Mesothelial cell of epicardium (in vitro differentiated cells): ENCODE data around the gene NFS1. TPM values are rescaled to one million over a fixed set of nuclear protein-coding genes. Genes with fewer than 3 reads are reported as not detected.

Source experiments
- DNase-seq, 2 experiments: peaks; one replicate each; pipeline ENCODE4 v3.0.0; 2021; ENCODE audit warnings: low spot score in 2 of 2; ENCODE audit not compliant: unreplicated experiment in 2 of 2
- H3K27ac Mint-ChIP-seq: 2 replicates; pipeline ENCODE4 v1.8.0; 2021; ENCODE audit warnings: mixed read lengths
- H3K27me3 Mint-ChIP-seq: 2 replicates; pipeline ENCODE4 v1.8.0; 2021; ENCODE audit warnings: low read depth, mixed read lengths
- H3K36me3 Mint-ChIP-seq: 2 replicates; pipeline ENCODE4 v1.8.0; 2021; ENCODE audit warnings: mixed read lengths
- H3K4me1 Mint-ChIP-seq: 2 replicates; pipeline ENCODE4 v1.8.0; 2021; ENCODE audit warnings: mixed read lengths
- H3K4me3 Mint-ChIP-seq: 2 replicates; pipeline ENCODE4 v1.8.0; 2021; ENCODE audit warnings: mild to moderate bottlenecking, moderate library complexity, mixed read lengths
- H3K9me3 Mint-ChIP-seq: 2 replicates; pipeline ENCODE4 v1.8.0; 2021; ENCODE audit warnings: mixed read lengths
- total RNA-seq: library from RNA; stranded (reverse); gene quantifications from 3 replicates; pipeline ENCODE4 v1.2.1, GENCODE V29; 2021
- TF ChIP-seq, protein P1 (sequence below): fragments of 200-600 bp; sonication (generic); IDR thresholded peaks from one replicate; pipeline ENCODE4 v1.5.0; 2021; ENCODE audit warnings: antibody characterized with exemption; ENCODE audit not compliant: unreplicated experiment

The NFS1 gene
- total RNA-seq, 1 donor from 2014 or later, result 18.9 TPM

DNA sequence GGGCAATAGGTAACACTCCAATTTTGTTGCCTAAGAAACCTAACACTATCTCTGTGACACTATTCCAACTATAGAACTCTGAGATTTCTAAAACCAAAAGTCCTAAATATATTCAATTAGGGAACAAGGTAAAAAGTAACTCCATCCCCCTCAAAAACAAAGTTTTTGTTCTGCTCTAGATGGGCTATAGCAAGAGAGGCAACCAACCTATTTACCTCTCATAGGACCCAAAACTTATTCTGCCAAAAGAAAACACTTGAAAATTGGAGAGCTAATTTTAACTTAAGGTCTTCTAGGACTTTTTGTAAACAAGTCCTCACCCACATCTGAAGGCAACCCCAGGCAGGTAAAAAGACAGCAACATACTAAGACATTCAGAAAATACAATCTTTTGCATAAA lies 35.2 kb upstream of the NFS1 start:
- Mint-ChIP-seq H3K4me1 (peaks cover 34% of the 10 kb centered on the region), H3K4me3 (no peak overlapping the region), H3K36me3 (peaks cover 36% of the 10 kb centered on the region), H3K27me3 (no peaks in the 10 kb centered on the region), H3K27ac (no peak overlapping the region), H3K9me3 (no peaks in the 10 kb centered on the region)
- DNase-seq, result no peak
- TF ChIP-seq, protein P1, sequence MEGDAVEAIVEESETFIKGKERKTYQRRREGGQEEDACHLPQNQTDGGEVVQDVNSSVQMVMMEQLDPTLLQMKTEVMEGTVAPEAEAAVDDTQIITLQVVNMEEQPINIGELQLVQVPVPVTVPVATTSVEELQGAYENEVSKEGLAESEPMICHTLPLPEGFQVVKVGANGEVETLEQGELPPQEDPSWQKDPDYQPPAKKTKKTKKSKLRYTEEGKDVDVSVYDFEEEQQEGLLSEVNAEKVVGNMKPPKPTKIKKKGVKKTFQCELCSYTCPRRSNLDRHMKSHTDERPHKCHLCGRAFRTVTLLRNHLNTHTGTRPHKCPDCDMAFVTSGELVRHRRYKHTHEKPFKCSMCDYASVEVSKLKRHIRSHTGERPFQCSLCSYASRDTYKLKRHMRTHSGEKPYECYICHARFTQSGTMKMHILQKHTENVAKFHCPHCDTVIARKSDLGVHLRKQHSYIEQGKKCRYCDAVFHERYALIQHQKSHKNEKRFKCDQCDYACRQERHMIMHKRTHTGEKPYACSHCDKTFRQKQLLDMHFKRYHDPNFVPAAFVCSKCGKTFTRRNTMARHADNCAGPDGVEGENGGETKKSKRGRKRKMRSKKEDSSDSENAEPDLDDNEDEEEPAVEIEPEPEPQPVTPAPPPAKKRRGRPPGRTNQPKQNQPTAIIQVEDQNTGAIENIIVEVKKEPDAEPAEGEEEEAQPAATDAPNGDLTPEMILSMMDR, result no peak

DNA sequence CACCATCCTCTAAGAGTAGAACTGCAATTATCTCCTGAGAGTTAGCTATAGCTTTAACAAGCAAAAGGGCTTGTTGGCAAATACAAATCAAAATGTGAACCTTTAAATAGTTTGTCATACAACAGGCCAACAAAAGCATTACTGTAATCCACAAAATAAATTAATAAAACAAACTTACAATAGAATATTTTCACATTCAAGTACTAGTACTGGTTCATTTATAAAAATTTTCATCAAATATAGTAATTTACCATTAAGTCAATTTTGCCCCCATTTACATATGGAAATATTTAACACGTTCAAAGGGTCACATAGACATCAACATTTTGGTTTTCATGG lies 33.5 kb upstream of the NFS1 start:
- DNase-seq, result no peak
- peaks cover 24% of the 10 kb centered on the region for H3K36me3 Mint-ChIP-seq
- H3K4me3 Mint-ChIP-seq, result no peak overlapping the region
- H3K27ac Mint-ChIP-seq, result no peak overlapping the region
- no peaks in the 10 kb centered on the region for H3K9me3 Mint-ChIP-seq
- no peaks in the 10 kb centered on the region for H3K27me3 Mint-ChIP-seq
- peaks cover 24% of the 10 kb centered on the region for H3K4me1 Mint-ChIP-seq
- TF ChIP-seq, protein P1, result no peak

DNA sequence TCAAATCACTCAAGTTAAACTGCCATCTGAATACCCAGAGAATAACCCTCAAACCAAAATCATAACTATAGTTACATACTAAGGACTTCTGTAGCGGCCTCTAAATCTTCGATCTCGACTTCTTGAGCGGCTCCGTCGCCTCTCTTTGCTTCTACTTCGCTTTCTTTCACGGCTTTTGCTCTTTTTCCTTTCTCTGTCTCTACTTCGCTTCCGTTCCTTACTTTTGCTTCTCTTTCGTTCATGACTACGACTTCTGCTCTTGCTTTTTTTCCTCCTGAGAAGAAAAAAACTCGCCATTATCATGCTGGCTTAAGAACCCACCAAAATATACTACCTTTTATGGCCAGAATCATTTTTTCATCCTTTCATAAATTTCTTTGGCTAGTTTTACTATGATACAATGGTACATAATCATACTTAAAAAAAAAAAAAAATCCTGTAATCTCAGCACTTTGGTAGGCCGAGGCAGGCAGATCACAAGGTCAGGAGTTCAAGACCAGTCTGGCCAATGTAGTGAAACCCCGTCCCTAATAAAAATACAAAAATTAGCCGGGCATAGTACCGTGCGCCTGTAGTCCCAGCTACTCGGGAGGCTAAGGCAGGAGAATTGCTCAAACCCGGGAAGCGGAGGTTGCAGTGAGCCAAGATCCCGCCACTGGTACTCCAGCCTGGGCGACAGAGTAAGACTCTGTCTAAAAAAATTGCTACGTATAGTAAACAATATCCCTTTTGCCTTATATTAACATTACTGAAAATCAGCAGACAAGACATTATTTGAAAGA lies 32.9 kb upstream of the NFS1 start:
- Mint-ChIP-seq H3K27ac (no peak overlapping the region), H3K4me3 (no peak overlapping the region)
- TF ChIP-seq, protein P1, result no peak

DNA sequence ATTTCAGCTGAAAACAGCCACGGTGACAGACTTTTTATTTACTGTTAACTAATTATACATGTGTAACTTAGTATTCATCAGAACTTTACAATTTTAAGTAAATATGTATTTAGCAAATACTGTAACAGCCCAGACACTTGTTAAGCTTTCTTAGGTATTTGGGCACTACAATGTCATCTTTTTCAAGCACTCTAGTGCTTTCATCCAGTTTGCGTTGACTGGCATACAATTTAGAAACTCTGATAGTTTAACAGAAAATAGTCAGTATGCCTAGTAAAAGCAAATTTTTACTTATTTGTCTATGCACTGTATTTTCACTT lies 32.3 kb upstream of the NFS1 start:
- peaks cover 23% of the 10 kb centered on the region for H3K4me1 Mint-ChIP-seq
- TF ChIP-seq, protein P1, result no peak
- DNase-seq, result no peak
- H3K4me3 Mint-ChIP-seq, result no peak overlapping the region
- H3K9me3 Mint-ChIP-seq, result no peaks in the 10 kb centered on the region
- no peaks in the 10 kb centered on the region for H3K27me3 Mint-ChIP-seq
- H3K27ac Mint-ChIP-seq, result no peak overlapping the region
- peaks cover 29% of the 10 kb centered on the region for H3K36me3 Mint-ChIP-seq

More for the DNA sequence above, 32.9 kb upstream of the NFS1 start:
- H3K4me1 Mint-ChIP-seq, result peaks cover 24% of the 10 kb centered on the region
- no peak for DNase-seq
- peaks cover 24% of the 10 kb centered on the region for H3K36me3 Mint-ChIP-seq
- no peaks in the 10 kb centered on the region for H3K27me3 Mint-ChIP-seq
- H3K9me3 Mint-ChIP-seq, result no peaks in the 10 kb centered on the region

DNA sequence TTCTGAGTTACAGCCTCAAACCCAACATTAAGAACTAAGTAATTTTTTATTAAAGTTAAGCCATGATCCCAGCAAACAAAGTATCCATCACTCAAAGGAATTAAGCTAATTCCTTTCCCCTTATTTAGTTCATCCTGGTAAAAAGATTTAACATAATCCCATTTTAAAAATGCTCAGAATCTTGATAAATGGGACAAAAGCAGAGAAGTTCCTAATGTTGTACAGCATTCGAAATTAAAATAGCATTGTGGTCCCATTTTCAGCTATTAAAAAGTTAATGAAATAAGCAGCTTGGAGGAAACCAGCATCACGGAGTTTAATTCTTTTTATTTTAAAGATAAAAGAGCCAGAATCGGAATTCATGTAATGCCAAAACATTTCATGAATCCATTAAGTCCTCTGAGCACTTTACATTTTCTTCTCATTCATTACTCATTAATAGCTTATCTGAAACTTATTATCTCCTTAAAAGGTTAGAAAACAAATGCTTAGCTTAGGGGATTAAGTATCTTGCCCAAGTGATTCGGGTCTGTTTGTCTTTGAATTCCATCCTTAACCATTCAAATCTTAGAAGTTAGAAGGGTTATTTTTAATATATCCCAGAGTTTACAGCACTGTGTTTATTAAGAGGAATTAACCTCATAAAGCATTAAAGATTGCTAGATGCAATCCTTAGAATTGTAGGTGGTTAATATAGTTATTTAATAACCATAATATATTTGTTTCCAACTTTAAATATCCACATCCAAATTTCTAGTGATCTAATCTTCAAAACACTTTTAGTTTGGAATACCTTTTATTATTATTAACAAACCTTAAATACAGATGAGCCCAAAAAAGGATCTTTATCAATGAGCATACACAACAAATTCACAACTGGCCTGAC lies 31.7 kb upstream of the NFS1 start:
- no peak for DNase-seq
- TF ChIP-seq, protein P1, result no peak
- Mint-ChIP-seq H3K9me3 (no peaks in the 10 kb centered on the region), H3K4me1 (peaks cover 17% of the 10 kb centered on the region), H3K4me3 (no peak overlapping the region), H3K36me3 (peaks cover 26% of the 10 kb centered on the region), H3K27me3 (no peaks in the 10 kb centered on the region), H3K27ac (no peak overlapping the region)
